Measurements from ENCODE around the gene LSAMP.
"Not testable (repeated sequence)": the region's sequence is repeated elsewhere in the genome, so short reads cannot be mapped to it uniquely, and the experiment has no call there.

LSAMP gene

GRCh38 chr3:116084999-116085791 is 360.1 kb downstream of the LSAMP start:
- DNase-seq, result no peak
- no peak for TF ChIP-seq CTCF (IDR thresholded peaks at IDR 0.05)
- Mint-ChIP-seq H3K9me3 (no peaks in the 10 kb centered on the region), H3K36me3 (ENCODE audit: low read depth) (peaks cover 11% of the 10 kb centered on the region), H3K4me3 (no peak overlapping the region), H3K4me1 (peaks cover 28% of the 10 kb centered on the region), H3K27me3 (ENCODE audit: low read depth, poor library complexity) (no peaks in the 10 kb centered on the region), H3K27ac (peak overlapping the region; percentile 6)

DNA sequence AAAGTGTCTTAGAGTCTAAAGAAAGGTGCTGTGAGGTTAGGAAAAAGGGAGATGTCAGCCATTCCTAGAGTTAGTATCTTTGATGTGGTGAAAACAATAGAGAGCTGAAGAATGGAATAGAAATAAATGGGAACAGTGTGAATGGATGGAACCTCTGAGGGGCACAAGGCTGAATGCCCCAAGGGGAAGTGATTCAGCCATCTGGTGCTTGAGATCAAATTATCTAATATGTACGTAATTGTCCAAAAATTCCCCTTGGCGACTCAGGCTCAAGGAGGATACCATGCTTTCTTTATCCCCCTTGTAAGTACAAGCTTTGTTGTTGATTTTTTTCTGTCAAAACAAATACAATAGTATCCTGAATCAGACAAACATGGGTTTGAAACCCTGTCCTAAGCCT is 361.6 kb downstream of the LSAMP start:
- Mint-ChIP-seq H3K36me3 (ENCODE audit: low read depth) (peaks cover 14% of the 10 kb centered on the region), H3K27me3 (ENCODE audit: low read depth, poor library complexity) (no peaks in the 10 kb centered on the region), H3K4me1 (peaks cover 28% of the 10 kb centered on the region), H3K4me3 (no peak overlapping the region), H3K27ac (no peak overlapping the region), H3K9me3 (no peaks in the 10 kb centered on the region)
- TF ChIP-seq CTCF (IDR thresholded peaks at IDR 0.05), result no peak
- no peak for DNase-seq

GRCh38 chr3:116078561-116078960 is 366.7 kb downstream of the LSAMP start:
- Mint-ChIP-seq H3K36me3 (ENCODE audit: low read depth) (peaks cover 14% of the 10 kb centered on the region), H3K4me1 (no peaks in the 10 kb centered on the region)

GRCh38 chr3:116077557-116077956 is 367.7 kb downstream of the LSAMP start:
- Mint-ChIP-seq H3K27ac (no peak overlapping the region), H3K27me3 (ENCODE audit: low read depth, poor library complexity) (no peaks in the 10 kb centered on the region), H3K4me1 (no peaks in the 10 kb centered on the region), H3K4me3 (no peak overlapping the region), H3K9me3 (no peaks in the 10 kb centered on the region), H3K36me3 (ENCODE audit: low read depth) (peaks cover 7% of the 10 kb centered on the region)
- TF ChIP-seq CTCF (IDR thresholded peaks at IDR 0.05), result no peak
- no peak for DNase-seq

More at GRCh38 chr3:116078561-116078960, 366.7 kb downstream of the LSAMP start:
- no peak for DNase-seq
- no peak for TF ChIP-seq CTCF (IDR thresholded peaks at IDR 0.05)
- Mint-ChIP-seq H3K4me3 (no peak overlapping the region), H3K27me3 (ENCODE audit: low read depth, poor library complexity) (no peaks in the 10 kb centered on the region), H3K9me3 (no peaks in the 10 kb centered on the region), H3K27ac (no peak overlapping the region)

GRCh38 chr3:116077059-116077458 is 368.2 kb downstream of the LSAMP start:
- no peak for TF ChIP-seq CTCF (IDR thresholded peaks at IDR 0.05)

DNA sequence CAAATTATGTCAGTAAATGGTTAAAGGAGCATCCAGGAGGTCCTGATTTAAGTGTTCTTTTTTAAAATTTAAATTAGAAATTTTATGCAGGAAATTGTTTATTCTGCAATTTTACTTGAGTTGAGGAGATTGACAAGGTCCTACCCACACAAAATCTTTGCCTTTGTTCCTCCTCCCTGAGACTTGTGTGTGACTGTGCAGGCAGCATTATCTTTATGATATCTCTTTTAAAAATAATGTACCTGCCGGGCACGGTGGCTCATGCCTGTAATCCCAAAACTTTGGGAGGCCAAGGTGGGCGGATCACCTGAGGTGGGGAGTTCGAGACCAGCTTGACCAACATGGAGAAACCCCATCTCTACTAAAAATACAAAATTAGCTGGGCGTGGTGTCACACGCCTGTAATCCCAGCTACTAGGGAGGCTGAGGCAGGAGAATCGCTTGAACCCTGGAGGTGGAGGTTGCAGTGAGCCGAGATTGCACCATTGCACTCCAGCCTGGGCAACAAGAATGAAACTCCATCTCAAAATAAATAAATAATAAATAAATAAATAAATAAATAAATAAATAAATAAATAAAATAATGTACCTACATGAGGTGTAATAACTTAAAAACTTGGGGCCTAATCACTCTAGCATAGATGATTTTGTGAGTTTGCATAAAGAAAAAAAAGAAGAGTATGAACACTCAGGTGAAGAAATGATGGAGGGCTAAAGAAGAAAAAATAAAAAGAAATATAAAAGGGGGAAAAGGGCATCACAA is 374.6 kb downstream of the LSAMP start:
- not testable (repeated sequence) for H3K27me3 Mint-ChIP-seq (ENCODE audit: low read depth, poor library complexity); H3K9me3 Mint-ChIP-seq; H3K4me3 Mint-ChIP-seq; H3K27ac Mint-ChIP-seq; DNase-seq; H3K36me3 Mint-ChIP-seq (ENCODE audit: low read depth); H3K4me1 Mint-ChIP-seq

More at GRCh38 chr3:116077059-116077458, 368.2 kb downstream of the LSAMP start:
- Mint-ChIP-seq H3K4me1 (no peaks in the 10 kb centered on the region), H3K27ac (no peak overlapping the region), H3K27me3 (ENCODE audit: low read depth, poor library complexity) (no peaks in the 10 kb centered on the region), H3K36me3 (ENCODE audit: low read depth) (peaks cover 5% of the 10 kb centered on the region), H3K4me3 (no peak overlapping the region), H3K9me3 (no peaks in the 10 kb centered on the region)
- DNase-seq, result no peak
